Naive thymus-derived CD4-positive, alpha-beta T cell (primary cell): ENCODE data around the gene XYLT1. TPM values are rescaled to one million over a fixed set of nuclear protein-coding genes. Genes with fewer than 3 reads are reported as not detected.
A peak's percentile ranks its signal among the peaks of the same experiment; 100 is the strongest.

Source experiments
- ATAC-seq: fragments of 150-1000 bp; cut with Tn5 transposase; 2 replicates; pipeline ENCODE4 v1.10.0; 2021; ENCODE audit warnings: mild to moderate bottlenecking, moderate library complexity
- CTCF ChIA-PET: fragments of 350-600 bp; sonication (Branson Sonifier 250); formaldehyde crosslinking; loops from one replicate; lab custom pipeline; 2021; ENCODE audit warnings: antibody characterized with exemption; lab: Charles Lee
- POLR2A ChIA-PET: fragments of 350-600 bp; sonication (Branson Sonifier 250); formaldehyde crosslinking; loops from one replicate; lab custom pipeline; 2021; ENCODE audit warnings: antibody characterized with exemption, inconsistent platforms; lab: Charles Lee
- DNase-seq, 9 donors: peaks; one replicate each; pipeline versions ENCODE4 v3.0.0 to v3.0.0-alpha.2; 2020 to 2022; ENCODE audit warnings: mixed read lengths in 1 of 9
- H3K27ac ChIP-seq: one replicate; pipeline ENCODE4 v1.7.0; 2013; ENCODE audit warnings: mild to moderate bottlenecking, low read depth, low read length, moderate library complexity
- H3K27me3 ChIP-seq, 2 donors: one replicate each; pipeline ENCODE4 v1.7.0; 2013; ENCODE audit warnings: low read length in 2 of 2, mild to moderate bottlenecking in 2 of 2, moderate library complexity in 2 of 2; ENCODE audit not compliant: control insufficient read depth in 2 of 2, insufficient read depth in 2 of 2
- H3K36me3 ChIP-seq, 3 experiments: 1 replicate in 2 of 3; 2 replicates in 1 of 3; pipeline ENCODE4 v1.7.0; 2013; ENCODE audit warnings: low read length in 3 of 3, mild to moderate bottlenecking in 3 of 3, moderate library complexity in 1 of 3; ENCODE audit not compliant: insufficient read depth in 3 of 3, control insufficient read depth in 2 of 3
- H3K4me1 ChIP-seq, 2 donors: one replicate each; pipeline ENCODE4 v1.7.0; 2013; ENCODE audit warnings: low read length in 2 of 2, mild to moderate bottlenecking in 2 of 2, moderate library complexity in 1 of 2; ENCODE audit not compliant: control insufficient read depth in 2 of 2, insufficient read depth in 2 of 2
- H3K4me3 ChIP-seq: 2 replicates; pipeline ENCODE4 v1.7.0; 2013; ENCODE audit warnings: mild to moderate bottlenecking, low read length
- H3K9me3 ChIP-seq, 3 experiments: 1 replicate in 2 of 3; 2 replicates in 1 of 3; pipeline ENCODE4 v1.7.0; 2013; ENCODE audit warnings: low read length in 3 of 3; ENCODE audit not compliant: control insufficient read depth in 2 of 3
- H3K27ac Mint-ChIP-seq, 9 donors: one replicate each; pipeline ENCODE4 v1.8.0; 2020 to 2022; ENCODE audit warnings: mixed read lengths in 9 of 9, mild to moderate bottlenecking in 8 of 9, moderate library complexity in 5 of 9, inconsistent platforms in 2 of 9
- H3K27me3 Mint-ChIP-seq, 5 donors: one replicate each; pipeline ENCODE4 v1.8.0; 2021 to 2022; ENCODE audit warnings: mixed read lengths in 5 of 5, mild to moderate bottlenecking in 1 of 5
- H3K36me3 Mint-ChIP-seq, 5 donors: one replicate each; pipeline ENCODE4 v1.8.0; 2020 to 2022; ENCODE audit warnings: mixed read lengths in 5 of 5, mild to moderate bottlenecking in 3 of 5, inconsistent platforms in 1 of 5
- H3K4me1 Mint-ChIP-seq, 7 donors: one replicate each; pipeline ENCODE4 v1.8.0; 2020 to 2022; ENCODE audit warnings: mixed read lengths in 7 of 7, mild to moderate bottlenecking in 3 of 7, inconsistent platforms in 1 of 7
- H3K4me3 Mint-ChIP-seq, 10 donors: one replicate each; pipeline ENCODE4 v1.8.0; 2020 to 2022; ENCODE audit warnings: mild to moderate bottlenecking in 10 of 10, mixed read lengths in 10 of 10, moderate library complexity in 6 of 10, inconsistent platforms in 2 of 10
- H3K9me3 Mint-ChIP-seq, 11 donors: one replicate each; pipeline ENCODE4 v1.8.0; 2020 to 2022; ENCODE audit warnings: mixed read lengths in 11 of 11, mild to moderate bottlenecking in 4 of 11, inconsistent platforms in 1 of 11, moderate library complexity in 1 of 11
- intact Hi-C, 2 donors: fragments of 100-400 bp; cut with micrococcal nuclease; formaldehyde crosslinking; loops; one replicate each; pipeline ENCODE4 v1.15.1; 2023
- polyA plus RNA-seq, 2 donors: library from polyadenylated mRNA; unstranded; fragments of 300-500 nt; fragmentation: Illumina TruSeq; gene quantifications; one replicate each; pipeline ENCODE4 v1.2.3, GENCODE V29; 2021
- total RNA-seq, 6 experiments: library from RNA in 5 of 6; stranded (reverse) in 5 of 6; gene quantifications; 1 replicate in 5 of 6; 2 replicates in 1 of 6; pipeline ENCODE4 v1.2.3 and lab custom pipeline; 2021 to 2026

The XYLT1 gene
- total and polyA plus RNA-seq, 7 experiments from 2014 or later: 1.9 to 50.4 (median 37.9) TPM

GRCh38 chr16:17076092-17076754 is 394.5 kb downstream of the XYLT1 start:
- no peak overlapping the region for H3K27ac ChIP-seq
- intact Hi-C loops: no loop called here
- Mint-ChIP-seq H3K9me3 (peaks cover 0 to 4% (median 0%) of the 10 kb centered on the region in 11 donors), H3K27me3 (peaks cover 0 to 8% (median 0%) of the 10 kb centered on the region in 5 donors), H3K27ac (no peak overlapping the region), H3K4me1 (peaks cover 0 to 14% (median 5%) of the 10 kb centered on the region in 7 donors), H3K4me3 (no peak overlapping the region), H3K36me3 (no peaks in the 10 kb centered on the region)
- ChIA-PET CTCF (no interaction called here), POLR2A (no interaction called here)
- DNase-seq (no peak), ATAC-seq (no peak)
- no peaks in the 10 kb centered on the region for H3K4me1 ChIP-seq
- H3K9me3 ChIP-seq: no peaks in the 10 kb centered on the region
- H3K4me3 ChIP-seq: no peak overlapping the region
- H3K36me3 ChIP-seq: no peaks in the 10 kb centered on the region
- no peaks in the 10 kb centered on the region for H3K27me3 ChIP-seq

- ATAC-seq: no peak
- Mint-ChIP-seq H3K27ac (peak overlapping the region in 6 of 9 donors; percentile 28 to 76 (median 44)), H3K4me3 (peak overlapping the region in 6 of 10 donors; percentile 2 to 48 (median 14)), H3K27me3 (peaks cover 0 to 8% (median 0%) of the 10 kb centered on the region in 5 donors), H3K36me3 (no peaks in the 10 kb centered on the region), H3K9me3 (no peaks in the 10 kb centered on the region), H3K4me1 (peaks cover 8 to 37% (median 25%) of the 10 kb centered on the region in 7 donors)
- H3K4me3 ChIP-seq: no peak overlapping the region
- no peak overlapping the region for H3K27ac ChIP-seq
- intact Hi-C loops: no loop called here
- peaks cover 0 to 4% of the 10 kb centered on the region in 2 donors for H3K4me1 ChIP-seq
- H3K27me3 ChIP-seq: no peaks in the 10 kb centered on the region
- POLR2A ChIA-PET: no interaction called here
- no peaks in the 10 kb centered on the region for H3K36me3 ChIP-seq
- DNase-seq: no peak
- no peaks in the 10 kb centered on the region for H3K9me3 ChIP-seq
- CTCF ChIA-PET: no interaction called here
Observed at GRCh38 chr16:17072104-17072503, 398.7 kb downstream of the XYLT1 start.

- Mint-ChIP-seq H3K27ac (peak overlapping the region in 8 of 9 donors; percentile 83 to 96 (median 92)), H3K4me3 (peak overlapping the region; percentile 59 to 89 (median 82)), H3K9me3 (no peaks in the 10 kb centered on the region), H3K36me3 (no peaks in the 10 kb centered on the region), H3K4me1 (peaks cover 8 to 37% (median 25%) of the 10 kb centered on the region in 7 donors), H3K27me3 (peaks cover 0 to 8% (median 0%) of the 10 kb centered on the region in 5 donors)
- no peaks in the 10 kb centered on the region for H3K36me3 ChIP-seq
- no peaks in the 10 kb centered on the region for H3K9me3 ChIP-seq
- peaks cover 0 to 4% of the 10 kb centered on the region in 2 donors for H3K4me1 ChIP-seq
- intact Hi-C loops: loop anchor here in 1 of 2 donors (2.0 kb wide), 1 partner anchor 58 kb away; no protein-coding TSS in a partner anchor
- ChIA-PET CTCF (interaction anchor here (1.4 kb wide), 1 partner anchor 44 kb away, joined by 3 read pairs; no protein-coding TSS in a partner anchor), POLR2A (no interaction called here)
- no peaks in the 10 kb centered on the region for H3K27me3 ChIP-seq
- ATAC-seq (peak; percentile 89), DNase-seq (peak; percentile 37 to 87 (median 76))
- peak overlapping the region; percentile 38 for H3K4me3 ChIP-seq
- H3K27ac ChIP-seq: peak overlapping the region; percentile 73
Observed at GRCh38 chr16:17070882-17071592, 399.7 kb downstream of the XYLT1 start.

- Histone ChIP-seq H3K4me3 (no peak overlapping the region), H3K27ac (no peak overlapping the region), H3K36me3 (no peaks in the 10 kb centered on the region), H3K27me3 (no peaks in the 10 kb centered on the region), H3K4me1 (peaks cover 0 to 4% of the 10 kb centered on the region in 2 donors), H3K9me3 (no peaks in the 10 kb centered on the region)
- Mint-ChIP-seq H3K36me3 (no peaks in the 10 kb centered on the region), H3K4me3 (peak overlapping the region in 1 of 10 donors; percentile 7), H3K27me3 (peaks cover 0 to 8% (median 0%) of the 10 kb centered on the region in 5 donors), H3K4me1 (peaks cover 8 to 37% (median 25%) of the 10 kb centered on the region in 7 donors), H3K27ac (peak overlapping the region in 7 of 9 donors; percentile 1 to 91 (median 72)), H3K9me3 (no peaks in the 10 kb centered on the region)
- no peak for ATAC-seq
- intact Hi-C loops: loop anchor here in 1 of 2 donors (2.0 kb wide), 1 partner anchor 57 kb away; no protein-coding TSS in a partner anchor
- CTCF ChIA-PET: no interaction called here
- POLR2A ChIA-PET: no interaction called here
- no peak for DNase-seq
Observed at GRCh38 chr16:17069681-17070080, 401.1 kb downstream of the XYLT1 start.

GRCh38 chr16:17068524-17068923 is 402.2 kb downstream of the XYLT1 start:
- H3K36me3 Mint-ChIP-seq: no peaks in the 10 kb centered on the region
- POLR2A ChIA-PET: no interaction called here
- H3K9me3 ChIP-seq: no peaks in the 10 kb centered on the region
- peaks cover 8 to 37% (median 25%) of the 10 kb centered on the region in 7 donors for H3K4me1 Mint-ChIP-seq
- intact Hi-C loops: no loop called here
- H3K27me3 Mint-ChIP-seq: peaks cover 0 to 3% (median 0%) of the 10 kb centered on the region in 5 donors
- no peaks in the 10 kb centered on the region for H3K36me3 ChIP-seq
- ATAC-seq (no peak), DNase-seq (no peak)
- H3K27me3 ChIP-seq: no peaks in the 10 kb centered on the region
- H3K27ac Mint-ChIP-seq: no peak overlapping the region
- CTCF ChIA-PET: no interaction called here
- H3K4me3 Mint-ChIP-seq: peak overlapping the region in 1 of 10 donors; percentile 37
- H3K9me3 Mint-ChIP-seq: no peaks in the 10 kb centered on the region
- H3K27ac ChIP-seq: no peak overlapping the region
- no peak overlapping the region for H3K4me3 ChIP-seq
- H3K4me1 ChIP-seq: peaks cover 0 to 4% of the 10 kb centered on the region in 2 donors

DNA sequence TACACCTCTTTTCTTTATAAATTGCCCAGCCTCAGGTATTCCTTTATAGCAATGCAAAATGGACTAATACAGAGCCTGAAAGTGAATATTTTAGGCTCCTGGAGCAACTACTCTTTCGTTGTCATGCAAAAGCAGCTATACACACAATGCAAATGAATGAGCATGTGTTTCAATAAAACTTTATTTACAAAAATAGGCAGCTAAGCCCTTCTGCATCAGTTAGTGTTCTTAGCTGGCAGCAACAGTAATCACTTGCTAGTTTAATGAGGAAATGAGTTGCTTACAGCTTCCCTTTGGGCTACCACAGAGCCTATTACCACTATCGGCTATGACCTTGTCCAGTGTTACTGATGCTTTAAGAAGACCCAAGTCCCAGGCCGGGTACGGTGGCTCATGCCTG is 402.9 kb downstream of the XYLT1 start:
- H3K9me3 Mint-ChIP-seq: no peaks in the 10 kb centered on the region
- peaks cover 0 to 2% (median 0%) of the 10 kb centered on the region in 5 donors for H3K27me3 Mint-ChIP-seq
- peak overlapping the region in 1 of 9 donors; percentile 34 for H3K27ac Mint-ChIP-seq
- Histone ChIP-seq H3K9me3 (no peaks in the 10 kb centered on the region), H3K36me3 (no peaks in the 10 kb centered on the region), H3K27me3 (no peaks in the 10 kb centered on the region), H3K4me3 (no peak overlapping the region), H3K4me1 (peaks cover 0 to 4% of the 10 kb centered on the region in 2 donors), H3K27ac (no peak overlapping the region)
- intact Hi-C loops: no loop called here
- H3K36me3 Mint-ChIP-seq: no peaks in the 10 kb centered on the region
- no peak for DNase-seq
- no peak overlapping the region for H3K4me3 Mint-ChIP-seq
- CTCF ChIA-PET: no interaction called here
- H3K4me1 Mint-ChIP-seq: peaks cover 8 to 33% (median 25%) of the 10 kb centered on the region in 7 donors
- ATAC-seq: no peak
- POLR2A ChIA-PET: no interaction called here
